NT2/D1 (cell line): ENCODE results near the gene SHC2.

Experiments
- SUZ12 ChIP-seq: IDR thresholded peaks from 2 replicates; pipeline ENCODE4 v1.6.1; 2011; ENCODE audit not compliant: insufficient read length, insufficient read depth; ENCODE audit errors: extremely low read depth
- ZNF274 ChIP-seq: IDR thresholded peaks from 2 replicates; pipeline ENCODE4 v1.6.1; 2011; ENCODE audit warnings: mild to moderate bottlenecking, low read depth, low read length

- TF ChIP-seq SUZ12 = no peak
- no peak for TF ChIP-seq ZNF274
These were observed 31.3 kb upstream of the SHC2 start for GRCh38 chr19:492091-492531.
